NCI-H345 treated with DMSO at 0.1 percent for 48 hours (cell line): ENCODE data around the gene PCDH8.
A peak's percentile ranks its signal among the peaks of the same experiment; 100 is the strongest.

ENCODE experiments used
- DNase-seq: peaks from one replicate; lab custom pipeline; 2025; ENCODE audit not compliant: unreplicated experiment; lab: John Stamatoyannopoulos, UW

PCDH8 gene

DNA sequence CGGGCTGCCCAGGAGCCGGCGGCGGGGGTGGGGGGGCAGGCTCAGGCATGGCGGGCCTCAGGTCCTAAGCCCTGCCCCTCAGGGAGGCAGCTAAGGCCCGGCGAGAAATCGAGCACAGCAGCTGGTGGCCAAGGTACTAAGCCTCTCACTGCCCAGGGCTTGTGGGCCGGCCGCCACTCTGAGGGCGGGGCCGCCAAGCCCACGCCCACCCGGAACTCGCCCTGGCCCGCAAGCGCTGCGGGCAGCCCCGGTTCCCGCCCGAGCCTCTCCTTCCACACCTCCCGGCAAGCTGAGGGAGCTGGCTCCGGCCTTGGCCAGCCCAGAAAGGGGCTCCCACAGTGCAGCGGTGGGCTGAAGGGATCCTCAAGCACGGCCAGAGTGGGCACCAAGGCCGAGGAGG lies 33.1 kb downstream of the PCDH8 start:
- no peak for DNase-seq

GRCh38 chr13:52812941-52813340 lies 35.5 kb downstream of the PCDH8 start:
- no peak for DNase-seq

DNA sequence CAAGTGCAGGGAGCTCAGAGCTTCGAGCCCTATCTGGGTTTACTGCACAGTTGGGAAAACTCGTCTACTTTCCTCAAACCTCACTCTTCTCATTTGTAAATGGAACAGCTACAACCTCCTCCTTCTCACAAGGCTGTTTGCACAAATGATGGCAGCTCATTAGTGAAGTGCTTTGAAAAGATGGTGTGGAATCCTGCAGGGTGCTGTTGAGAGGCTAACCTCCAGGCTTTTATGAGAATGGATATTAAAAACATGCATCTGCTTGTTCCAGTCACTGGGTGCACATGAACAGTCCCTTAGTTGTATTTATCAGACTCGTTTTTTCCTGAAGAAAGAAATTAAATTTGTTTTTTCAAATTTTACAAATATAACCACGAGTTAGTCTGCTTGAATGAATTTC lies 36.6 kb downstream of the PCDH8 start:
- no peak for DNase-seq

DNA sequence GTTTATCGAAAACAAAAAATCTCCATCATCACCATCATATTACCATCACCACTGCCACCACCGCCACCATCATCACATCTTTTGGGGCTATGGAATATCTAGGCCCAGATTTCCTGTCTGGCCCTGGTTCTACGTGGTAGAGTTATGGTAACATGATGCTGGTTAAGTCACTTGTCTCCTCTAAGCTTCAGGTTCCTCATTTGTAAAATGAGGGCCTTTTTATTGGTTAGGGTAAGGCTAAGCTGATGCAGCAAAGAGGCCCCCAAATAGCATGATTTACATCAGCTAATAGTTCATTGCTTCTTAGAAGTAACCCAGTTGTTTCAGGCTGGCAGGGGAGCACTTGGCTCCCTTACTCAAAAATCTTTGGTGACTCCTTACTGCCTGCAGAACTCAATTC lies 37.9 kb downstream of the PCDH8 start:
- DNase-seq: no peak

GRCh38 chr13:52810011-52810410 lies 38.4 kb downstream of the PCDH8 start:
- no peak for DNase-seq

DNA sequence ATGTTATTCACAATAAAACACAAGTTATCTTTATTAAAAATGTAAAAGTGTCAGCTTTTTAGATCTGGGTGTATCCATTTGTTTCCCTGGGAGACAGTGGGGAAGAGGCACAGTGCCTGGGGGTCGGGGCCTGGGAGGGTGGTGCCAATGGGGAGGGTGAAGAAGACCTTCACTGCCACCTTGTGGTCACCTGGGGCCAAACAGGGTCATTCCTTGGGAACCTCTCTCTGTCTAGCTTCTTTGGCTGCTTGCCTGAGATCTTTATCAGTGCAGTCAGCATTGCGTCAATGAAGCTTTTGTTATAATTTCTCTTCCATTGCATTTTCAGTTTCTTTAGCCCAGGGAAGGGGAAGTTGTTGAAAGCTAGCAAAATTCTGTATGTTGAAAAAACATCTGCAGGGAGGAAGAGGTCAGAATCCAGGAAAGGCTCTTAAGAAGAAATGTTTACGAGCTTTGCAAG lies 39.1 kb downstream of the PCDH8 start:
- peak; percentile 21 for DNase-seq

GRCh38 chr13:52808842-52809219 lies 39.6 kb downstream of the PCDH8 start:
- no peak for DNase-seq

- DNase-seq: no peak
These were observed 42.4 kb downstream of the PCDH8 start for GRCh38 chr13:52806029-52806428.

- no peak for DNase-seq
These were observed 44.2 kb downstream of the PCDH8 start for GRCh38 chr13:52804202-52804641.

DNA sequence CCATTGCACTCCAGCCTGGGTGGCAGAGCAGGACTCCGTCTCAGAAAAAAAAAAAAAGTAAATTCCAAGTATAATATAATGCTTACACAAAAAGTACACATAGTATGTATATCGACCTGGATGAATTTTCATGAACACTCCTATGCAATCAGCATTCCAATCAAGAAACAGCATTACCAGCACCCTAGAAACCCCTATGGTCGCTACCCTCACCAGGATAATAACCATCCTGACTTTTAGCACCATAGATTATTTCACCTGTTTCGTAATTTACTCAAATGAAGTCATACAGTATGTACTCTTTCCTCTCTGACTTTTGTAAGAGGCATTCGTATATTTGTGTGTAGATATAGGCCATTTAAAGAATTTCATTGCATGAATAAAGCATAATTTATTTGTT lies 47.6 kb downstream of the PCDH8 start:
- no peak for DNase-seq

DNA sequence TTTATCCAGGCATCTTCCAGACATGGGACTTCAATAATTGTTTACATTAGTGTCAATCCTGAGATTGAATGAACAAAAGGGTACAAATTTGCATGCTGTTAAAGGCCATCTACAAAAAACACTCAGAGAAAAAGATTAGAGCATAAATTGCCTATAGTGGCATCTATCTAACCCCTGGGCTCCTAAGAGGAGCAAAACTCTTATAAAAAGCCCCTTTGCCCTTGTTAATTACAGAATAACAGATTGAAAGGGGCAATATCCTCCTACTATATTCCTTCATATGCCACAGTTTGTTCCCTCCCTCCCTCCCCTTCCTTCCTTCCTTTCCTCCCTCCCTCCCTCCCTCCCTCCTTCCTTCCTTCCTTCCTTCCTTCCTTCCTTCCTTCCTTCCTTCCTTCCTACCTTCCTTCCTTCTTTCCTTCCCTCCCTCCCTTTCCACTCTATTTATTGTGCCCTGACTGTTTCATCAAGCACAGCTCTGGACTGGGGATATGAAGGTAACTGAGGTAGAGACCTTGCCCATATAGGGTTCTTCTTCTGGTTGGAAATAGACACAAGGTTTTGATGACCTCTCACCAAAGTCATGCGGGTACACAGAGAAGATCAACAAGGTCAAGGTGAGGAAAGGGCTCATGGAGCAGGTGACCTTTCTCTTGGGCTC lies 49.5 kb downstream of the PCDH8 start:
- DNase-seq: no peak

- no peak for DNase-seq
These were observed 51.3 kb downstream of the PCDH8 start for GRCh38 chr13:52797176-52797575.

DNA sequence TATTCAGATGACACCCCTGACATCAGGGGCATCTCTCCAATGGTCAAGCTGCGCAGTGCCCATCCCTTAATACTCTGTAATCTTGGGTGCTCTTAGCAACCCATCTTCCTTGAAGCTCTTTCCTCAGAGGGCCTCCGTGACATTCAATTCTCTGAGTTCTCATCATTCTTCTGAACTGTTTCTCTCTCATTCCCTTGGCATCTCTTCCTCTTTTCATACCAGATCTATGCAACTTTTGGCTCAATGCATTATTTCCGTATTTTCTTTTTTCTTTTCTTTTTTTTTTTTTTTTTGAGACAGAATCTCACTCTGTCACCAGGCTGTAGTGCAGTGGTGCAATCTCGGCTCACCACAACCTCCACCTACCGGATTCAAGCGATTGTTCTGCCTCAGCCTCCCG lies 53.9 kb downstream of the PCDH8 start:
- DNase-seq: no peak

DNA sequence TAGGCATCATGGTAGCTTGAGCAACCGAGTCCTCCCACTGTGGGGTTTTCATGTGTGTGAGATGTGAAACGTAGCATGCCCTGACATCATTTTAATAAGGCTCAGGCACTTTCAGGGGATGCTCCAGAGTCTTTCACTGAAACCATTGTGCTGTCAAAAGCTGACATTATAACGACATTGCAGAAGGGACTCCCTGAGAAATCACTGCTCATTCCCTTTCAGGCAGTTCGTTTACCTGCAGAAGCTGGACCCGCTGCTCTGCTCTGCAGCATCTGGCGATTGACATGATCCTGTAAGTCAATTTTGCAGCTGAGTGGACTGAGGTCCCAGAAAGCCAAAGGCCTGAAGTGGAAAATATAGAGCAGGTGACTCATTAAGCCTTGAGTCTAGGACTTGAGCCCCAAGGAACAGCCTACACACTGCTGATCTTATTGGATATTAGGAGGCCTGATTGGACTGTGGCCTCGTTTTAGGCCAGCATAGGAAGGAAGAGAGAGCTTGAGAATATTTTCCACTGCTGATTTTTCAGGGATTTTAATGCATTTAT lies 54.9 kb downstream of the PCDH8 start:
- no peak for DNase-seq
